Activated naive CD8-positive, alpha-beta T cell treated with anti-CD3 and anti-CD28 coated beads, Interleukin-2, amount 10 ng/mL, durations not matched to agents 7 days and 5 days (primary cell): ENCODE measurements around the gene PSMB1. TPM values are rescaled to one million over a fixed set of nuclear protein-coding genes. Genes with fewer than 3 reads are reported as not detected.

ENCODE experiments used
- ATAC-seq: fragments of 150-1000 bp; cut with Tn5 transposase; one replicate; pipeline ENCODE4 v1.10.0; 2021; ENCODE audit warnings: low read depth, moderate library complexity
- POLR2A ChIA-PET: fragments of 350-600 bp; sonication (Branson Sonifier 250); formaldehyde crosslinking; loops from one replicate; lab custom pipeline; 2021; ENCODE audit warnings: antibody characterized with exemption; lab: Charles Lee
- DNase-seq: peaks from one replicate; pipeline ENCODE4 v3.0.0; 2021
- H3K27ac Mint-ChIP-seq: one replicate; pipeline ENCODE4 v1.8.0; 2022; ENCODE audit warnings: mild to moderate bottlenecking, mixed read lengths
- H3K27me3 Mint-ChIP-seq: one replicate; pipeline ENCODE4 v1.8.0; 2022; ENCODE audit warnings: mild to moderate bottlenecking, moderate library complexity, mixed read lengths
- H3K36me3 Mint-ChIP-seq: one replicate; pipeline ENCODE4 v1.8.0; 2021; ENCODE audit warnings: mild to moderate bottlenecking, mixed read lengths
- H3K4me1 Mint-ChIP-seq: one replicate; pipeline ENCODE4 v1.8.0; 2021; ENCODE audit warnings: mixed read lengths
- H3K4me3 Mint-ChIP-seq: one replicate; pipeline ENCODE4 v1.8.0; 2022; ENCODE audit warnings: mild to moderate bottlenecking, moderate library complexity, mixed read lengths
- H3K9me3 Mint-ChIP-seq: one replicate; pipeline ENCODE4 v1.8.0; 2021; ENCODE audit warnings: mixed read lengths
- total RNA-seq, 2 experiments: library from RNA; stranded (reverse); gene quantifications; one replicate each; pipeline ENCODE4 v1.2.3, GENCODE V29; 2021

The PSMB1 gene
- 100 to 1,000 TPM; 135 to 137 TPM for total RNA-seq

- no peak within 1 kb of the TSS for H3K4me3 Mint-ChIP-seq
- no peak within 1 kb of the TSS for H3K27ac Mint-ChIP-seq
- POLR2A ChIA-PET = interaction anchor here (0.9 to 3.2 kb wide), 4 partner anchors 10 to 801 kb away, joined by 3 to 35 read pairs (median 8); partner anchors contain the start of genes DYNLT2, ERMARD and PDCD2
- peaks cover 10% of the 10 kb centered on the region for H3K36me3 Mint-ChIP-seq
- DNase-seq (peak; percentile 77), ATAC-seq (peak; percentile 25)
- peaks cover 30% of the 10 kb centered on the region for H3K4me1 Mint-ChIP-seq
- H3K9me3 Mint-ChIP-seq = no peaks in the 10 kb centered on the region
- H3K27me3 Mint-ChIP-seq = no peaks in the 10 kb centered on the region
Measured at GRCh38 chr6:170552765-170553533, at the start of gene PSMB1. PSMB1 (minus strand) TSS chr6:170553307; CDS start chr6:170553242, 65 bp downstream.

GRCh38 chr6:170597278-170597677 is 44.2 kb upstream of the PSMB1 start:
- Mint-ChIP-seq H3K27ac (no peak overlapping the region), H3K4me1 (no peaks in the 10 kb centered on the region), H3K9me3 (peaks cover 16% of the 10 kb centered on the region), H3K4me3 (no peak overlapping the region), H3K36me3 (peaks cover 2% of the 10 kb centered on the region), H3K27me3 (peaks cover 25% of the 10 kb centered on the region)
- DNase-seq = no peak
- ATAC-seq = no peak
- POLR2A ChIA-PET = no interaction called here

- Mint-ChIP-seq H3K4me1 (no peaks in the 10 kb centered on the region), H3K27me3 (peaks cover 28% of the 10 kb centered on the region), H3K27ac (no peak overlapping the region), H3K9me3 (peaks cover 19% of the 10 kb centered on the region), H3K4me3 (no peak overlapping the region), H3K36me3 (peaks cover 2% of the 10 kb centered on the region)
- no peak for ATAC-seq
- no peak for DNase-seq
- POLR2A ChIA-PET = no interaction called here
Measured at GRCh38 chr6:170596426-170596825, 43.3 kb upstream of the PSMB1 start.

- Mint-ChIP-seq H3K4me1 (peaks cover 1% of the 10 kb centered on the region), H3K36me3 (peaks cover 4% of the 10 kb centered on the region), H3K4me3 (no peak overlapping the region), H3K27ac (no peak overlapping the region), H3K9me3 (peaks cover 21% of the 10 kb centered on the region), H3K27me3 (peaks cover 17% of the 10 kb centered on the region)
- POLR2A ChIA-PET = no interaction called here
- DNase-seq (no peak), ATAC-seq (no peak)
Measured at GRCh38 chr6:170590725-170591124, 37.6 kb upstream of the PSMB1 start.

GRCh38 chr6:170584954-170585498 is 31.9 kb upstream of the PSMB1 start:
- Mint-ChIP-seq H3K27ac (peak overlapping the region; percentile 95), H3K27me3 (no peaks in the 10 kb centered on the region), H3K4me1 (peaks cover 27% of the 10 kb centered on the region), H3K9me3 (no peaks in the 10 kb centered on the region), H3K4me3 (peak overlapping the region; percentile 99), H3K36me3 (peaks cover 19% of the 10 kb centered on the region)
- DNase-seq (no peak), ATAC-seq (no peak)
- POLR2A ChIA-PET = interaction anchor here (0.9 to 1.7 kb wide), 6 partner anchors 10 to 883 kb away, joined by 3 to 35 read pairs (median 6); partner anchors contain the start of genes C6orf120, PSMB1, TBP and WDR27

GRCh38 chr6:170584181-170584953 is 31.3 kb upstream of the PSMB1 start, which contains the start of gene PDCD2:
PDCD2 (minus strand) TSS chr6:170584637; CDS start chr6:170584581, 56 bp downstream.
- Mint-ChIP-seq H3K4me3 (peak within 1 kb of the TSS; percentile 99), H3K27me3 (no peaks in the 10 kb centered on the region), H3K9me3 (no peaks in the 10 kb centered on the region), H3K36me3 (peaks cover 20% of the 10 kb centered on the region), H3K4me1 (peaks cover 27% of the 10 kb centered on the region), H3K27ac (peak within 1 kb of the TSS; percentile 95)
- ATAC-seq (peak; percentile 96), DNase-seq (peak; percentile 91)
- POLR2A ChIA-PET = interaction anchor here (0.7 to 1.7 kb wide), 8 partner anchors 10 to 882 kb away, joined by 3 to 35 read pairs (median 4); partner anchors contain the start of genes C6orf120, PSMB1, TBP and WDR27

- Mint-ChIP-seq H3K27ac (peak overlapping the region; percentile 91), H3K36me3 (peaks cover 22% of the 10 kb centered on the region), H3K4me1 (peaks cover 27% of the 10 kb centered on the region), H3K4me3 (peak overlapping the region; percentile 99), H3K27me3 (no peaks in the 10 kb centered on the region), H3K9me3 (no peaks in the 10 kb centered on the region)
- POLR2A ChIA-PET = interaction anchor here (0.9 to 1.7 kb wide), 7 partner anchors 9 to 882 kb away, joined by 3 to 35 read pairs (median 4); partner anchors contain the start of genes C6orf120, PSMB1, TBP and WDR27
- ATAC-seq (no peak), DNase-seq (no peak)
Measured at GRCh38 chr6:170583756-170584180, 30.7 kb upstream of the PSMB1 start.

- DNase-seq = no peak
- Mint-ChIP-seq H3K4me3 (no peak overlapping the region), H3K4me1 (peaks cover 18% of the 10 kb centered on the region), H3K27ac (no peak overlapping the region), H3K27me3 (no peaks in the 10 kb centered on the region), H3K36me3 (peaks cover 28% of the 10 kb centered on the region), H3K9me3 (no peaks in the 10 kb centered on the region)
- POLR2A ChIA-PET = no interaction called here
- ATAC-seq = no peak
Measured at GRCh38 chr6:170578909-170579308, 25.8 kb upstream of the PSMB1 start.

GRCh38 chr6:170575250-170575649 is 22.1 kb upstream of the PSMB1 start:
- Mint-ChIP-seq H3K36me3 (peaks cover 13% of the 10 kb centered on the region), H3K9me3 (no peaks in the 10 kb centered on the region), H3K4me1 (no peaks in the 10 kb centered on the region), H3K4me3 (no peak overlapping the region), H3K27me3 (no peaks in the 10 kb centered on the region), H3K27ac (no peak overlapping the region)
- ATAC-seq = no peak
- DNase-seq = no peak
- POLR2A ChIA-PET = interaction anchor here (0.7 to 1.8 kb wide), 3 partner anchors 9 to 914 kb away, joined by 3 to 9 read pairs (median 3); partner anchors contain the start of gene PDCD2

GRCh38 chr6:170572704-170573466 is 19.8 kb upstream of the PSMB1 start:
- POLR2A ChIA-PET = no interaction called here
- Mint-ChIP-seq H3K4me1 (no peaks in the 10 kb centered on the region), H3K36me3 (peaks cover 6% of the 10 kb centered on the region), H3K9me3 (no peaks in the 10 kb centered on the region), H3K27me3 (no peaks in the 10 kb centered on the region), H3K27ac (no peak overlapping the region), H3K4me3 (no peak overlapping the region)
- ATAC-seq (no peak), DNase-seq (no peak)

GRCh38 chr6:170564936-170565530 is 11.9 kb upstream of the PSMB1 start:
- peaks cover 7% of the 10 kb centered on the region for H3K4me1 Mint-ChIP-seq
- POLR2A ChIA-PET = interaction anchor here (1.0 kb wide), 1 partner anchor 10 kb away, joined by 3 read pairs; no protein-coding TSS in a partner anchor
- H3K36me3 Mint-ChIP-seq = peaks cover 23% of the 10 kb centered on the region
- H3K27me3 Mint-ChIP-seq = no peaks in the 10 kb centered on the region
- ATAC-seq (no peak), DNase-seq (no peak)
- H3K27ac Mint-ChIP-seq = no peak overlapping the region
- no peaks in the 10 kb centered on the region for H3K9me3 Mint-ChIP-seq
- H3K4me3 Mint-ChIP-seq = no peak overlapping the region

GRCh38 chr6:170561555-170561954 is 8.4 kb upstream of the PSMB1 start:
- POLR2A ChIA-PET = interaction anchor here (0.8 kb wide), 1 partner anchor 23 kb away, joined by 3 read pairs; the partner anchor contains the start of gene PDCD2
- Mint-ChIP-seq H3K27me3 (no peaks in the 10 kb centered on the region), H3K9me3 (no peaks in the 10 kb centered on the region), H3K4me3 (no peak overlapping the region), H3K4me1 (peaks cover 21% of the 10 kb centered on the region), H3K36me3 (peaks cover 26% of the 10 kb centered on the region), H3K27ac (no peak overlapping the region)
- DNase-seq (no peak), ATAC-seq (no peak)
